Stimulated activated CD4-positive, alpha-beta T cell treated with anti-CD3 and anti-CD28 coated beads, TNF-alpha, amount 100 ng/mL, for 4 hours (primary cell): Measurements from ENCODE around the gene SULT2B1.

Experiments used
- DNase-seq, 3 experiments: peaks; one replicate each; pipeline ENCODE4 v3.0.0-alpha.2; 2020; ENCODE audit warnings: low read depth in 3 of 3

The SULT2B1 gene

DNA sequence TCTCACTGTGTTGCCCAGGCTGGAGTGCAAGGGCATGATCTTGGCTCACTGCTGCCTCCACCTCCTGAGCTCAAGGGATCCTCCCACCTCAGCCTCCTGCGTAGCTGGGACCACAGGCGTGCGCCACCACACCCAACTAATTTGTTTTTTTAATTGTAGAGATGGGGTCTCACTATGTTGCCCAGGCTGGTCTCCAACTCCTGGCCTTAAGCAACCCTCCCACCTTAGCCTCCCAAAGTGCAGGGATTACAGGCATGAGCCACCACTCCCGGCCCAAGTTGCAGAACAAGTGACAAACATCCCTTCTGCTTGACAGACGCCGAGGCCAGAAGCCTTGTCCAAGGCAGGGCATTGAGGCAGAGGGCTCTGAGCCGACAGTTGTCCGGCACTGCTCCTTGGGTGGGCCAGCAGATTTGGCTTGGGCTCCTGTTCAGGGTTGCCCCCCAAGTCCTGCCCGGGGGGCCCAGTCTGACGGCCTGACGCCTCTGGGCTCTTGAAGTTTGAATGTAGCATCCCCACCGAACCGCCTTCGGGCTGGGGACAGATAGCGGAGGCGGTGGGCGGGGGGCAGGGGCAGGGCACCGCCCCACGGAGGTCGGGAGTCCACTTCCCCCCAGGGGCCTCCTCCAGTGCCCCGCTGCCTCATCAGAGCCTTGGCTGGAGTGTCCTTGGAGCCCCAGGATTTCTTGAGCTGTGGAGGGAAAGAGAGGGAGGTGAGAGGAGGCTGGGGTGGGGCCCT is 48.9 kb downstream of the SULT2B1 start:
- no peak for DNase-seq

DNA sequence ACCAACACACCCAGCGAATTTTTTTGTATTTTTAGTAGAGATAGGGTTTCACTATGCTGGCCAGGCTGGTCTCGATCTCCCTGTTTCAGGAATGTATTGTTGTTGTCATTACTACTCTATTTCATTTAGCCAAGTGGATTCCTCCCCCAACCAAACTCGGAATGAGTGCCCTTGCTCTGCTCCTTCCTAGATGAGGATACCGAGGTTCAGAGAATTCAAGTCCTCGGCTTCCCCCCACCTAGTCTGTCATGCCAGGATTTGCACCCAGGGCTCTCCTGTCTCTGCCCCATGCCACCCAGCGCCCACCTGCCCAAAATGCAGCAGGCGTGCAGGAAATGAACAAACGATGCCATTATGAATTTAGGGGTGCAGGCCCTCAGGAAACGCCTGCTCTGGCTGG is 51.0 kb downstream of the SULT2B1 start:
- DNase-seq: no peak

DNA sequence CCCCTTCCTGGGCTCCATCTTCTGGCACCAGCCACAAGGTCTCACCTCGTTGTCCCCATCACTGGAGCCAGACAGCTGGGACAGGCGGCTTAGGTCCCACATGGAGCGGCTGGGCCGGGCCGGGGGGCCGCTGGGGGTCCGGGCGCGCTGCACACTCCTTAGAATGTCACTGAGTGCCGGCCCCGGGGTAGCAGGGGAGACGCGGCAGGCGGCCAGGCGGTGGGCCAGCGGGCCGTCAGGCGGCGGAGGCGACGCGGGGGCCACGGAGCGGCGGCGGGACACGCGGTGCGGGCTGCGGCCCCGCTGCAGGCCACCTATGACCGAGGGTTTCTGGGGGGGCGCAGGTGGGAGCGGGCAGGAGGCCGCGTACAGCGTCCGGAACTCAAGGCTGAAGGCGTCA is 51.5 kb downstream of the SULT2B1 start:
- no peak for DNase-seq

DNA sequence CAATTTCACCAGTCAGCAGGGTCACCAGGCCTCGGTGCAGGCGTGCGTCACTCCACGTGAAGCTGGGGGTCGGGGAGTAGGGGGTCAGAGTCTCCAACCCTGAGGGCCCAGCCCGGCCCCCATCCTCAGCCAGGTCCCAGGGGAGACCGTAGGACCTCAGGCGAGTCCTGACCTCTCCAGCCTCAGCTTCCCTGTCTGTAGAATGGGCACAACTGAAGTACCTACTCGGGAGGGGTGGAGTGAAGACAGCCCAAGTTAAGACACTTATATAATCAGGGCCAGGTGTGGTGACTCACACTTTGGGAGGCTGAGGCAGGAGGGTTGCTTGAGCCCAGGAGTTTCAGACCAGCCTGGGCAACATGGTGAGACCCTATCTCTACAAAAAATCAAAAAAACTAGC is 51.9 kb downstream of the SULT2B1 start:
- no peak for DNase-seq

DNA sequence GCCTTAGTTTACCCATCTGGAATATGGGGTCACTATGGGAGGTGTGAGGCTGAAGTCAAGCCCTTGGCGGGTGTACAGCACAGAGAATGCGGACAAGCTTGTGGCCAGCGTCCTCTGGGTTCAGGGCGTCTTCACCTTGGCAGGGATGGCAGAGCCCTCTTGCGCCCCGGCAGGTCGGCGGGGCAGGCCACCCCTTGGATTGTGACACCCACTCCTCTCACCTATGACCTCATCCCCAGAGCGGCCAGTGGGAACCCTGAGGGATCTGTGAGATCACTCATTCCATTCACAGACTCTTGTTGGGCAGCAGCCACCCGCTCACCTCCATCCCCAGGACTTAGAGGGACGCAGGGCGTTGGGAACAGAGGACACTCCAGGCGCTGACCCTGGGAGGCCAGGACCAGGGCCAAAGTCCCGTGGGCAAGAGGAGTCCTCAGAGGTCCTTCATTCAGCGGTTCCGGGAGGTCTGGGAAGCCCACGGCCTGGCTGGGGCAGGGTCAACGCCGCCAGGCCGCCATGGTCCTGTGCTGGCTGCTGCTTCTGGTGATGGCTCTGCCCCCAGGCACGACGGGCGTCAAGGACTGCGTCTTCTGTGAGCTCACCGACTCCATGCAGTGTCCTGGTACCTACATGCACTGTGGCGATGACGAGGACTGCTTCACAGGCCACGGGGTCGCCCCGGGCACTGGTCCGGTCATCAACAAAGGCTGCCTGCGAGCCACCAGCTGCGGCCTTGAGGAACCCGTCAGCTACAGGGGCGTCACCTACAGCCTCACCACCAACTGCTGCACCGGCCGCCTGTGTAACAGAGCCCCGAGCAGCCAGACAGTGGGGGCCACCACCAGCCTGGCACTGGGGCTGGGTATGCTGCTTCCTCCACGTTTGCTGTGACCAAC is 54.7 kb downstream of the SULT2B1 start, which contains the start of gene SPACA4:
TSS of gene SPACA4 (plus strand) at position 280 of the 896 bp plus-strand sequence. CDS start at position 517, 237 bp downstream.
- DNase-seq: no peak

DNA sequence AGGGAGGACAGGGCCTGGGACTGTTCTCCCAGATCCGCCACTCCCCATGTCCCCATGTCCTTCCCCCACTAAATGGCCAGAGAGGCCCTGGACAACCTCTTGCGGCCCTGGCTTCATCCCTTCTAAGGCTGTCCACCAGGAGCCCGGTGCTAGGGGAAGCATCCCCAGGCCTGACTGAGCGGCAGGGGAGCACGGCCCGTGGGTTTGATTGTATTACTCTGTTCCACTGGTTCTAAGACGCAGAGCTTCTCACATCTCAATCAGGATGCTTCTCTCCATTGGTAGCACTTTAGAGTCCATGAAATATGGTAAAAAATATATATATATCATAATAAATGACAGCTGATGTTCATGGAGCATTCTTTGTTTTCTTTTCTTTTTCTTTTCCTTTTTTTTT is 55.4 kb downstream of the SULT2B1 start:
- no peak for DNase-seq

DNA sequence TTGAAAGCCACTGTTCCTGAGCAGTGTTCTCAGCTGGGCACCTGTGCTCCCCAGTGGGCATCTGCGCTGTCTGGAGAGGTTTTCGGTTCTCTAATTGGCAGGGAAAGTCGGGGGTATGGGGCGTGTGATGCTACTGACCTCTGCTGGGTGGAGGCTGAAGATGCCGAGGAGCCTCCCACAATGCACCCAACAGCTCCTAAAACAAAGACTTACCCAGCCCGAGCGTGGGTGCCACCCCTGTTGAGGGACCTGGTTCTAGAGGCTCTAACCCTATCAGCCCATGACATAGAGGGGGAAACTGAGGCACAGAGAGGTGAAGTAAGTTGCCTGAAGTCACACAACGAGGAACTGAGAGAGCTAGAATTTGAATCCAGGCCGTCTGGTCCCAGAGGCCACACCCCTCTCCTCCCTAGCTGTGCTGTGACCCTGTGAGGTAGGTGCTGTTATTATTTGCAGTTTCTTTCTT is 56.9 kb downstream of the SULT2B1 start:
- DNase-seq: peak in 1 of 3 experiments; percentile 34

DNA sequence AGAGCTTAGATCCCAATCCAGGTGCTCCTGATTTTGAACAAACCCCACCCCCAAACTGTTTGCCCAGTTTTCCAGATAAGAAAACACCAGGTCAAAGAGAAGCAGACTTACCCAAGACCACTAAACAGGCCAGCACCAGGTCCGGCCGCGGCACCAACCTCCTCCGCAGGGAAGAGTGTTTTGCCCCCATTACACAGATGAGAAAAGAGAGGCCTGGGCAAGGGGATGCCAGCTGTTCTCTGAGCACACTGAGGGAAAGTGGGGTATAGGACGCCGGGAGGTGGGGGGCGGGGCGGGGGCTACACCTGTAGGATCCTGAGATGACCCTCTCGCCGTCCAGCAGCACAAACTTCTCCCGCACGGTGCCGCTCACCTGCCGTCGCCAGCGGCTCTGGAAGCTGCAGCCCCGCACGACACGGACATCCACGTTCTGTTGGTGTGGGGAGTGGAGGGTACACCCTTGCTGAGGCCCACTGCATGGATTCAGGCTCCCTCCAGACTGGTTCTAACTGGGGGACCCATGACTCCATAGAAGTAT is 57.7 kb downstream of the SULT2B1 start:
- no peak for DNase-seq

DNA sequence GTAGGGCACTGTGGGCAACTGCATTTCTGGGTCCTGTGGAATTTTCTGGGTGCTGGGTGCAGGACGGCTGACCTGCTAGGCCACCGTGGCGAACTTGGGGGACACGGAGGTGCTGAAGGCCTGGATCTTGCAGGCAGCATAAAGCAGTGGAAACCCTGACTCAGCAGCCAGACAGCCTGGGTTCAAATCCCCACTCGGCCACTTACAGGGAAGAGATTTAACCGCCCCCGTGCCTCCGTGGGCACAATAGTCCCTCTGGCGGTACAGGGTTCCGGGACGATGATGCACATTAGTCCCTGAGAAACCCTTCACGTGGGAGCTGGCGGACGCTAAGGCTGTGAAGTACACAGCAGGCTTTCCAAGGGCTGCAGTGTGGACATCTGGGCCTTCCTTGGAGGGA is 59.9 kb downstream of the SULT2B1 start:
- no peak for DNase-seq

DNA sequence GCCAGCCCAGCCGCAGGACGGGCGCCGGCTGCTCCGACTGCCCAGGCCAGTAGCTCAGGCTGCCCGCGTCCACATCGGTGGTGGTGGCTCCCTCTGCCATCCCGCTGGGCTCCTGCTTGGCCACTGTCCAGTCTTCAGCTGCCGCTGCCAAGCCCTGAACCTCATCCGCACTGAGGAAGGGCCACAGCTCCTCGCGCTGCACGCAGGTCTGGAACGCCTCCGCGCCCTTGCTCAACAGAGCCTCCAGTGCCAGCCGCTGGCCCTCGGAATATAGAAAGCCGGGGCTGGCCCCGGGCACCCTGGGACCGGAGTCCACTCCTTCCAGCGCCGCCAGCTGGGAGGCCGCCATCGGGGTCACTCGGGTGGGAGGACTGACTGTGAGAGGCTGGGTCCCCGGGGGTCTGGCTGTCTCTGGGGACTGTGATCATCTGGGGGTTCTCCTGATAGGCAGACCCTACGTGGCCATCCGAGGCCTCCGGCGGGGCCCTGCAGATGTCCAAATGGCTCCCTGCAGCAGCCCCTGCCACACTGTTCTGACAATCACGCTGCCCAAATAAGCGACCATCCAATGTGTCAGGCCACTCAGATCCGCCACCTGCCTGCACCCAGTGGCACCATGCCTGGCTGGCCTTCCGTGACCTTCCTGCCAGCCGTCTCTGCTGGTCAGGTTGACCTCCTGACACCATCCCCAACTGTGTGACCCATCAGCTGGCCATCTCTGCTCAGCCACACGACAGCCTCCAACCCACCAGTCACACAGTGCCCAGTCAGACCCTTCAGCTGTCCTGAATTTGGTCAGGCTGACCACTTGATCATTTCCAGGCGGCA is 61.3 kb downstream of the SULT2B1 start:
- no peak for DNase-seq

DNA sequence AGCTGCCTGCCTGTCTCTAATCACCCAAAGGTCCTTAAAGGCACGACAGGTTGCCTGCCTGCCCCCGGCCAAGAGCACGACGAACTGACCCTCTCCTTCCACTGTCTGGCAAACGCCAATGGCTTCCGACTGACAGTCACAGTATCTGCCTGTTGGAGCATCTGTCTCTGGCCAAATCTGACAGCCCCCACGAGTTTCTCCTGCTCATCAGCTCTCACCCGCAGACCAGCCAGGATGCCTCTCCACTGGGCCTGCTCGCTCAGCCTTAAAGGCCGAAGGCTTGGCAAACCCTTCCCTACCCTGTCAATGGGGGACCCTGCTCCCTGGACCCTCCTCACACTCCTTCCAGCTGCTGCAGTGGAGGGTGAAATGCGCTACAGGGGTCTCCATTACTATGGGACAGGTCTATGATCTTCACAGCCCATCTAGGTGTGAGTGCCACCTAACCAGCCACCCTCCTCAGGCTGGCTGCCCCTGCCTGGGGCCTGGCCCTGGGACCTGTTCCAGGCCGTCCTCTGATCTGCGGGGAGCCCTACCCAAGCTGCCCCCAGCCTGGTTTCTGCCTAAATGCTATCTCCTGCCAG is 62.0 kb downstream of the SULT2B1 start:
- no peak for DNase-seq

DNA sequence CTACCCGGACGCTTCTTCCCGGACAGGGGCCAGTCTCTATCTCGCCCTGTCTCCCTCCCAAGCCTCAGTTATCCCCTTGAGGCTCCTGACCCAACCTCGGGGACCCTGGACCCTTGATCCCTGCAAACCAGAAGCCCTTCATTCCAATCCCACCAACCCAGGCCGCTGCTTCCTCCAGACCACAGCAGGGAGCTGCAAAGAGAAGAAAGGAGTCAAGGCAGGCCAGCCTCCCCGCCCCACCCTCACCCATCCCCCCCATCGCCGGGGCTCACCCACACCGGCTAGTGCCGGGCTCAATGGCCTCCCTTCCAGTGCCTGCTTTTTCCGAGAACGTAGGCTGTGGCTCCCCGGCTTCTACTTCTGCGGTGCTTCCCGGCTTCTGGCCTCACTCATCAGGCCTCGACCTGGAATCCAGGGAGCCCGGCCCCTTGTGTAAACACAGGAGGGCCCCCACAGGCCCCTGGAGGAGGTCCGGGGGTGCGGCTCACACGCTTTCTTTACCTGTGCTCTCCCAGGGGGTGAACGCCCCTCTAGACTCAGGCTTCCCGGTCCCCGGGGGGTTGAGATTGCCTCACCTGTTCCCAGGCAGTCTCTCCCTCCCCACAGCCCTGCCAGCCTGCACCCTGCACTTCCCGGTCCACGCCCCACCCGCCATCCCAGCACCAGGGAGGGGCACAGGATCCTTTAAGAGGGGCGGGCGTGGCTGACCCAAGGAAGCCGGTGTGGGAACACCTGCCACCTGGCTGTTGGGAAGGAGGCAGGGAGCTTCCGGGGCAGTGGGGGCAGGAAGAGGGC is 62.7 kb downstream of the SULT2B1 start, which contains the start of gene FAM83E:
TSS of gene FAM83E (minus strand) at position 641 of the 795 bp plus-strand sequence. CDS start 1,704 bp downstream, outside the sequence.
- no peak for DNase-seq

DNA sequence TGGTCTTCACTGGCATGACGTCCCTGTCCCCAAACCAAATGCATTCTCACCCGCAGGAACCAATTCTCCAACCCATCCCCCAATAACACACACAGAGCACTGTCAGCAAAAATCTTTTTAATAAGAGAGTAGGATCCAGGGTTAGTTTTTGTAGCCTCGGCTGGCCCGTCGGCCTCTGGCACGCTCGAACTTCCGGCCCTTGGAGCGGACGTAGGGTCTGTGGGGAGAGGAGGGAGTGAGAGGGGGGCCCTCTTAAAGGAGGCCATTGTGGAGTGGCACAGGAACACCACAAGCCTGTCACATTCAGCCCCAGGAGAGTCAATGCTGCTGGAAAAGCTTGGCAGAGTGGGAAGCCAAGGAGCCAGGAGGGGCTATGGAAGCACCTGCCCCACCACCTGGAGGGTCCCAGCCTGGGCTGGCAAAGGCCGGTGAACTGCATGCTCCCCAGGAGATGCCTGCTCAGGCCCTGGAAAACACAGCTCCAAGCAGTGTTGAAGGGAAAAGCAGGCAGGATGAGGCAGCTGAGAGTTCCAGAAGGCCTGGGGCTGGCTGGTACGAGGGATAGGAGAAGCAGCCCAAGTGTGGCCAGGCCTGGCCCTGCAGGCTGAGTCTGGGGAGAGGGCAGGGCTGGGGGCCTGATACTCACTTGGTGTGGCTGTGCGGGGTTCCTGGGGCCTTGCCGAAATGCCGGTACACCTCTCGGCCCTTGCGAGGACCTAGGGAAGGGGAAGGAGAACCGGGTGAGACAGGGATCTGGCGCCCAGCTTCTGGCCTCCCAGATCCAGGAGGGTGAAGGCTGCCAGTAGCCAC is 63.5 kb downstream of the SULT2B1 start:
- DNase-seq: no peak

DNA sequence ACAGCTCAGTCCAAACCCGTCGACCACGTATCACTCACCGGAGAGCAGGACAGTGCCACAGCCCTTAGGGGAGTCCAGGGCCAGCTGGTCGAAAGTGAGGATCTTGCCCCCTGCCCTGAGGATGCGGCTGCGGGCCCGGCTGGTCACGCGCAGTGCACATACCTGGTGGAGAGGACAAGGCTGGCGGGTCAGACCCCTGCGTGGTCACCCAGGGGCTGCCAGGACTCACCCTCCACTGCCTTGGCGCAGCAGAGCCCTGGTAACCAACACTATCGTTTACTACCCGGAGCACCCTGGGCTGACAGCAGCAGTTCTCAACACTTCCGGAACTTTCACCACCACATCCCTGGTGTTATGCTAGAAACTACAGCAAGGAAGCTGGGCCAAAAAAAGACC is 64.1 kb downstream of the SULT2B1 start:
- no peak for DNase-seq

DNA sequence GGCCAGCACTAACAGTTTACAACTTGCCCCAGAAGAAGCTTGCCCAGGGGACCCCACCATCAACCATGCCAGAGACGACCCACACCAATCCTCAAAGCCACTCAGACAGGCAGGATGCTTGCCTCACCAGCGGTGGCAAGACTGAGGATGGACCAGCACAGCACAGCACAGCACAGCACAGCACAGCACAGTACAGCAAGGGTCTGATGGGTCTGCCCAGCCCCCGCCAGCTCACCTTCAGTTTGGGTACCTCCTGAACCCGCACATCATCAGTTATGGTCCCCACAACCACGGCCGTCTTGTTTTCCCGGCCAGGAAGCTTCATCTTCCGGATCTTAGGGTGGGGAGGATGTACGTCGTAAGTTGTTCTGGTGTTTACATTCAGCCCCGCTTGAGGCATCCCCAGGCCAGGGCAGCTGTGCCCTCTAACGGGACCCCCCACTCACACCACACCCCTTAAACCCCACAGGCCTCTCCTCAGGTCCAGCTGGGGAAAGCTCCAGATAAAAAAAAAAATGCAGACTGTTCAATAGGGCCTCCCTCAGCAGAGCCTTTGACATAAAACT is 64.6 kb downstream of the SULT2B1 start:
- DNase-seq: no peak

DNA sequence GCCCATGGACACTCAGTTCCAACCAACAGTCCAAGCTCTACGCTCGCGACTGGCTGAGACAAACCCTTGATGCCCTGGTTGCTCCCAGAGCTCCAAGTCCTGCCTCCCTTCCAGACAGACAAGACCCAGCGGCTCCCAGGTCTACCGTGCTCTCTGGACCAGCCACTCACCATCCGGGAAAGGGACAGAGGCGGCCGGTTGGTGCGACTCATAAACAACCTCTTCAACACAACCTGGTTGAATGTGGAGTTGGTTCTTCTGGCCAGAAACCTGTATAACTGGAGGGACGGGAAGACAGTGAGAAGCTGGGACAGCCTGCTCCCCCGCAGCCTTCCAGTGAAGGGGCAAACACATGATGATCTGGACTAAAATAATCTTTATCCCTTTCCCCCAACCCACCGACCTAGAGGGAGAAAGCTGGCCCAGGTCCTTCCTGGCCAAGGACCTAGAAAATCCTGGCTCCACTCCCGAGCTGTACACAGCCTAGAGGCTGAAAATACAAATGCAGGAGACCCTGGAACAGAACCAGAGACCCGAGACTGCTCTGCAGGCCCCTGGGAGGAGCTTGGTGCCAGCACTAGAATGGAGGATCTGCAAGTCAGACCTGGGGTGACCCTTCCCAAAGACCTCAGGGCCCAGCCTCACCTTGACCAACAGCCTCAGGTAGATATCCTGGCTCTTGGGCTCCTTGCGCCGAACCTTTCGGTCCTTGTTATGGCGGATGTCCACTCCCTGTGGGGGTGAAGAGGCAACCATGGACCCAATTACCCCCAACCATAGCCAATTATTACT is 65.4 kb downstream of the SULT2B1 start:
- DNase-seq: no peak

DNA sequence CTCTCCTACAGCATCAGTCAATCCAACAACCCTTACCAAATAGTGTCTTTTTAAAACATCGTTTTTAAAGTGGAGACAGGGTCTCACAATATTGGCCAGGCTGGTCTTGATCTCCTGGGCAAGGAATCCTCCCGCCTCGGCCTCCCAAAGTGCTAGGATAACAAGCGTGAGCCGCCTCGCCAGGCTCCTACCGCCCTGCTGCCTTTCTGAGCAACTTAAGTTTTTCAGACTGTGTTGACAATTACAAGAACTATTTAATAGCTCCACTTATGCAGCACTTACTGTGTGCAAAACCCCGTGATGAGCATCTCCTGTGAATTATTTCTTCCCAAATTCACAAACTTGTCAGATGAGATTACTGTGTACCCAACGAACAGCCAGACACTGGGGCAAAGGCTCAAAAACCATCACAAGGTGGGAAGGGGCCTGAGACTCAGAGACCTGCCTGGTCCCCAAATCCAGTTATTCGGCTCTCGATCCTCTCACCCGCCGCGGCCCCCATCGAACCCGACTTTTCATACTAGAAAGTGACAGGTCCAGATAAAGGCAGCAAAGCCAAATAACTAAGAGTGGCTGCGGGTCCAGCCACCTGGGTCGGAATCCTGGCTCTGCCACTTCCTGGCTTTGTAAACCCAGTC is 66.4 kb downstream of the SULT2B1 start:
- DNase-seq: no peak
